Activated T-cell treated with anti-CD3 and anti-CD28 coated beads for 24 hours (primary cell): ENCODE data around the gene SIGLEC5.

Experiments used
- DNase-seq: peaks from one replicate; pipeline ENCODE4 v3.0.0-alpha.2; 2020; ENCODE audit warnings: low read depth

The SIGLEC5 gene

DNA sequence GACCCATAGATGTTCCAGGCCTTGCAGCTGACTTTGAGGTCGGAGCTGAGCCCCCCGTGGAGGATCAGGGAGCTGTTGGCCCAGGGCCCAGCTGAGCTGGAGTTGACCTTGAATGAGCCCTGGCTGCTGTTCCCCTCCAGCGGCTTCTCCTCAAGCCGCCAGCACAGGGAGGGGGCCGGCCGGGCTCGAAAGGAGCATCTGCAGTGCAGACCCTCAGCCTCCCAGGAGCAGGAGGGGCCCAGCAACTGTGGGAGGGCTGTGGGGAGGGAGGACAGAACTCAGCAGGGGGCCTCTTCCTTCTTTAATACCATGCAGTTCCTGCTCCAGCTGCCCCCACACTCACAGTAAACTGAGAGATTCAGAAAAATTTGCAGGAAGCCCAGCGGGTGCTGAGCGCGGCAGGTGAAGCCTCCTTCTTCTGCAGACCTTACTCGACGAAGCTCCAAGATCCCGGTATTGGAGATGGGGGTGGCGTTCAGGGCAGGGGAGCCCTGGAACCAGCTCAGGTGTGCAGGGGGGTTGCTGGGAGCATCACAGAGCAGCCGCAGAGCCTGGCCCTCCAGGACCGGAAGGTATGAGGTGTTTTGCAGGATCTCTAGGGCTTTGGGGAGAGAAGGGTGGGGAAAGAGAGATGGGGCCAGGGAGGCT is 2.6 kb downstream of the SIGLEC5 start:
- no peak for DNase-seq

DNA sequence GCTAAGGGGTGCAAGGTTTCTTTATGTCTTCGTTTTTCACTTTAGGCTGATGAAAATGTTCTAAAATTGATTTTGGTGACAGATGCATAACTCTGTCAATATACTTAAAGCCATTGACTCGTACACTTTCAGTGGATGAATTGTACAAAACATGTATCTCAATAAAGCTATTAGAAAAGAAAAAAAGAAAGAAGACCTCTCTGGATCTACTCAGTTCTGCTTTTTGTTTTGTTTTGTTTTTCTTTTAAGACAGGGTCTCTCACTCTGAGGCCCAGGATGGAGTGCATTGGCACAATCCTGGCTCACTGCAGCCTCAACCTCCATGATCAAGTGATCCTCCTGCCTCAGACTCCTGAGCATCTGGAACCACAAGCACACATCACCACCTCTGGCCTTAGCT is 3.5 kb downstream of the SIGLEC5 start:
- DNase-seq: no peak

DNA sequence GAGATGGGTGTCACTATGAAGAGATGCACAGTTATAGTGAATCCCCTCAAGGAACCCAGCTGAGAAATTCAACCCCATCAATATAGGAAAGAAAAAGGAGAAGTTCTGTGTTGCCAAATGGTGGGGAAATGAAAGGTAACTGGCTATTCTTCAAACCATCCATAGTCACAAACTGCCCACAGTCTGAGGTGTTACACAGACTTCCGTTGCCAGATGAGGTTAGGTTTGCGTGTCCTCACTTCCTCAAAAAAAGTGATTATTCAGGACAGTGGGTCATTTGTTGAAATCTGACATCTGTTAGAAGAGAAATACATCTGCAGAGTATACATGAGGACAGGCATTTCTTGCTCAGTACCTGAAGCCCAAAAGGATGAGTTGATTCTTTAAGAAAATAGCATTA is 9.0 kb downstream of the SIGLEC5 start:
- no peak for DNase-seq

DNA sequence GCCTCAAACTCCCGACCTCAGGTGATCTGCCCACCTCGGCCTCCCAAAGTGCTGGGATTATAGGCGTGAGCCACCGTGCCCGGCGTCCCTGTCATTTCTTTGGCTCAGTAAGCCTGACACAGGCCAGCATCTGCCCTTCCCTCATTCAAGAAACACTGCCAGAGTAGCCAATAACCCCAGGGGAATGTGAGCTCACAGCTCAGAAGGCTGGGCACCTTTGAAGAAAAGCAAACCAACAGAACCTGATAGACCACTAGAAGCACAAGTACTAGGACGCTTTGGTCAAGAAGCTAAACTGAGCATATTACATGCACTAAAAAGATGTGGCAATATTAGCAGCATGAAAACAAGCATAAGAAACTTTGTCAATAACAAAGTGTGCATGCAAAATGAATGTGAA is 14.2 kb downstream of the SIGLEC5 start:
- no peak for DNase-seq

DNA sequence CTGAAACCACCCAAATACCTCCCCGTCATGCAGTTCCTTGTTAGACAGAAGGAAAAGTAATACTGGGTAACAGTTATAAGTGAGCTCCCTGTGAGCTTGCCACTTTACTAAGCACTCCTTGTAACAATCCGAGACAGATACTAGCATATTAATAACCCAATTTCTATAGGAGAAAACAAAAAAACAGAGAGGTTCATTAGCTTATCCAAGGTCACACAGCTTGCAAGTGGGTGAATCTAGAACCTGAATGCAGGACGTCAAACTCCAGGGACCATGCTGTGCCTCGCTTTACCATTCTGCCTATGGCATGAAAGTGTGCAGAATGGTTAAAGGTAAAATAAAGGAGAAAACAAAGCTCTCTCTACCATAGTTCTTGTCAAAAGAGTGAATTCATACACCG is 15.4 kb downstream of the SIGLEC5 start:
- DNase-seq: no peak

DNA sequence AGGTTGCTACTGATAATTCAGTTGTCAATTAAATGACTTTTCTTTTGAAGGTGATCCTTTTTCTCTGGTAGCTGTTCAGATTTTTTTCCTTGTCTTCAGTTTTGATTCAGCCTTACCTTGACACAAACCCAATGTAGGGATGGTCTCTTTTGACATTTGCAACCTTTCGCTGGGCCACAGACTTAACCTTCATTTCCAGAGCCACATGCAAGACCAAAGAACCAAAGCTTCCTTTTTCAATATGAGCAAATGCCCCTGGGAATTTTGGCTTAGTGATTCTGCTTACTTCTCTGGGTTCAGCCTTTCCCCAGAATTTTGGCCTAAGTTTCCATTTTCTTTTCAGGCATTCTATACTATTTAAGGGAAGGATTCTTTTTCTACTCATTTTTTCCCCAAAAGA is 19.6 kb downstream of the SIGLEC5 start:
- no peak for DNase-seq

- peak; percentile 36 for DNase-seq
Measured at GRCh38 chr19:51607920-51608562, 22.2 kb downstream of the SIGLEC5 start.

- peak; percentile 32 for DNase-seq
Measured at GRCh38 chr19:51607077-51607476, 23.1 kb downstream of the SIGLEC5 start.

DNA sequence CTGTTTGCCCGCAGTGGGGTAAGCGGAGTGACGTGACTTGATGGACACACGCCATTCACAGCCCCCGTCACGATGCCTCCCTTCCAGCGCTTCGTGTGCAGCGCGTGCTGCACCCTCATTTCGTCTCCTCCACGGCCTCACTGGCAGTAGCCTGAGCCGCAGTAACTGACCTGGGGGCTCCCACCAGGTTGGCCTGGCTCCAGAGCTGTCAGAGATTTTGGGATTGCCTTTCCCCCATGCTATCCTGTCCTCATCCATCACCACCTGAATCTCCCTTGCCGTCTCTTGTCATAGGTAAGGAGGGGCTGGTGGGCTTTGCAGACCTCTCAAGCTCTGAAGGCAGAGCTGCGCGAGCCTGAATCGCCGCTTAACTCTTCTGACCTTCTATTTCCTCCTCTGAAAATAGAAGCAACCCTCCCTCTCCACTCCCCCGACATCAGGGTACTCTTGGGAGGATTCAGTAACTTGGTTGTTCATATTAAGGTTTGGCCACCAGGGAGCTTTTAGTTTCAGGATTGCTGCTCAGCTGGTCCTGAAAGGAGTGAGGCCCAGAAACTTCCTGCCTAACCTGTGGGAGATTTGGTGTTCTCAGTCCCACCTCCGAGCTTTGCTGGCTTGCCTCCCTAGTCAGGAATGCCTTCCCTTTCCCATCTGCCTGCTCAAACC is 27.9 kb downstream of the SIGLEC5 start:
- no peak for DNase-seq

- DNase-seq: no peak
Measured at GRCh38 chr19:51600940-51601580, 29.1 kb downstream of the SIGLEC5 start.

GRCh38 chr19:51599084-51599483 is 31.1 kb downstream of the SIGLEC5 start:
- DNase-seq: no peak

GRCh38 chr19:51598159-51598915 is 31.9 kb downstream of the SIGLEC5 start:
- no peak for DNase-seq

DNA sequence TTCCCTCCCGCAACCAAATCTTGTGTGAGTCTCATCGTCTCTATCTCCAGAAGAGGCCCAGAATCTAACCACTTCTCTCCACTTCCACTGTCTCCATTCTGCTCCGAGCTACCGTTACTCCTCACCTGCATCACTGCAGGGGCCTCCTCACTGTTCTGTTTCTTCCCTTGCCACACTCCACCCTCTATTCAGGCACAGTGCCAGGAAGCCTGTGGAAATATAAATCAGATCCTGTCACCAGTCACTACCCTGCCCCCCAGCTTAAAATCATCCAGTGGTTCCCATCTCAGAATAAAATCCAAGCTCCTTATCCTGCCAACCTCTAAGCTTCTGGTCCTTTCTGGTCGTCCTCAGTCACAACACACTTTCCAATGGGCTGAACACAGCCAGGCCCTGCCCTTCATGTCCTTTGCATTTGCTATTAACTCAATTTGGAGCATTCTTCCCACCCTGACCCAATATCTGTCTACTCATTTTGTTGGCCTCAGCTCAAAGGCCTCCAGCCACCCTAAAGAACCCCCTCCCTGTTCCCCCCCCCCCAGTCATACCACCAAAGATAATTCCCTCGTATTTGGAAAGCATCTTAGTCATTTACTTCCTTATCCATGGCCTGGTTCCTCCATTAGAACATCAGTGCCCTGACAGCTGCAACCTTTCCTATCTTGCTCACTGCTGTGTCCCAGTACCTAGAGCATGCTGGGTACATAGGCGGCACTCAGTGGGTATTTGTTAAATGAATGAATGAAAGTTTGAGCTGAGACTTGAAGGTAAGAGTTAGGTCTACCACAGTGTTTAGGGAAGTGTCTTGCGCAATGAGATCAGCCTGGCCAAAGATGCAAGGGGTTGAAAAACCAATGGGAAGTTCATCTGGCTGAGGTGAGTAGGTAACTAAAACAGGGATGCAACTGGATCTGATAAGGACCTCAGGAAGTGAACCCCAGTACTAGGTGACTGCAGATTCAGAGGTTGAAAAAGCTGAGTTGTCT is 34.7 kb downstream of the SIGLEC5 start:
- DNase-seq: no peak

GRCh38 chr19:51594774-51595109 is 35.5 kb downstream of the SIGLEC5 start:
- no peak for DNase-seq

GRCh38 chr19:51593969-51594773 is 36.0 kb downstream of the SIGLEC5 start:
- peak; percentile 94 for DNase-seq

GRCh38 chr19:51593138-51593890 is 36.9 kb downstream of the SIGLEC5 start:
- no peak for DNase-seq

GRCh38 chr19:51592521-51592920 is 37.7 kb downstream of the SIGLEC5 start:
- no peak for DNase-seq

DNA sequence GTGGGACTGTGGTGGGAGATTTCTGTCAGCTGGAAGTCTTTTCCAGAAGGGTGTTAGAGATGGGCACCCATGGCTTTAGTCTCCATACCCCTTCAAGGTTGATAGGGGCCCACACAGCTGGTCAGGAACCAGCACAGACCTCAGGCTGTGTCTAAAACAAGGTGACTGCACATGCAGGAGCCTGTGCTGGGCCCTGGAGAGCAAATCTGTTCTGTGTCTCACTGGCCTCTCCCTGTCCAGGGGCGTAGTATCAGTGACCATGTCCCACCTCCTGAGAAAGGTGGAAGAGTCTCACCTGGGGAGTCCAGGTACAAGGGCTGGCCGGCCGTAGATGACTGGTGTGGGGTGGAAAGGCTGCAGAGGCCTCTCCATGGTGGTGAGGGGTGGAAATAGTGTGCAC is 39.8 kb downstream of the SIGLEC5 start:
- no peak for DNase-seq

- DNase-seq: no peak
Measured at GRCh38 chr19:51589511-51589910, 40.7 kb downstream of the SIGLEC5 start.
